Measurements from ENCODE around the gene DAB2.

DNA sequence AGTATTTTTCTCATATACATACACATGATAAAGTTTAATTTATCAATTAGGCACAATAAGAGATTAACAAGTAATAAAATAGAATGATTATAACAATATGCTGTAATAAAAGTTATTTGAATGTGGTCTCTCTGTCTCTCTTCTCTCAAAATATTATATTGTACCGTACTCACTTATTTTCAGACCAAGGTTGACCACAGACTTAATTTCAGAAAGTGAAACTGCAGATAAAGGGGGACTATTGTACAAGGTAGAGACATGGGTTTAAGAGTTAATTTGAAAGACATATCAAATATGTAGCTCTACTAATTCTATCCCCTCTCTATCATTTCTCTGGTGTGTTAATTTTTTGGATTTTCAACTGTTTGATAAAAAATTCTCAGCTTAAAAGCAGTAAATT lies 40.5 kb downstream of the DAB2 start:
- TF ChIP-seq ARNT (IDR thresholded peaks at IDR 0.05) (no peak), FOXM1 (IDR thresholded peaks at IDR 0.05; ENCODE audit: borderline replicate concordance) (no peak), SUZ12 (IDR thresholded peaks at IDR 0.05) (no peak), NFRKB (IDR thresholded peaks at IDR 0.05) (no peak), SP1 (IDR thresholded peaks at IDR 0.05) (no peak), FOXA1 (IDR thresholded peaks at IDR 0.05) (no peak), LEF1 (IDR thresholded peaks at IDR 0.05; ENCODE audit: borderline replicate concordance) (no peak), ELF4 (IDR thresholded peaks at IDR 0.05) (no peak), BHLHE40 (IDR thresholded peaks at IDR 0.05; ENCODE audit: borderline replicate concordance) (no peak), ZNF384 (IDR thresholded peaks at IDR 0.05) (no peak)

Data from HEK293T (cell line).